HG02759 (cell line): ENCODE data around the gene TMA16.
"Not testable (repeated sequence)": the region's sequence is repeated elsewhere in the genome, so short reads cannot be mapped to it uniquely, and the experiment has no call there.

Source experiments
- ATAC-seq: cut with Tn5 transposase; IDR thresholded peaks from one replicate; pipeline ENCODE4 v1.9.1; 2021; ENCODE audit warnings: mild to moderate bottlenecking, moderate library complexity; ENCODE audit not compliant: unreplicated experiment

The TMA16 gene

GRCh38 chr4:163494360-163495241 lies at the start of gene TMA16:
Gene TMA16 (plus strand): TSS chr4:163494690. CDS start chr4:163494802, 112 bp downstream.
- peak; percentile 91 for ATAC-seq

DNA sequence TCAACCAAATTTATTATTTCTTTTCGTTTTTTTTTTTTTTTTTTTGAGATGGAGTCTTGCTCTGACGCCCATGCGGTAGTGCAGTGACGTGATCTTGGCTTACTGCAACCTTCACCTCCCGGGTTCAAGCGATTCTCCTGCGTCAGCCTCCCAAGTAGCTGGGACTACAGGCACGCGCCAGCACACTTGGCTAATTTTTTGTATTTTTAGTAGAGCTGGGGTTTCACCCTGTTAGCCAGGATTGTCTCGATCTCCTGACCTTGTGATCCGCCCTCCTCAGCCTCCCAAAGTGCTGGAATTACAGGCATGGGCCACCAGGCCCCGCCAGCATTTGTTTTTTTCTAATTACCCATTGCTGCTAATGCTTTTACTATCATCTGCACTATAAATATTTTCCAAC lies 47.5 kb upstream of the TMA16 start:
- ATAC-seq = not testable (repeated sequence)

- no peak for ATAC-seq
Observed at GRCh38 chr4:163447481-163447880, 47.0 kb upstream of the TMA16 start.

GRCh38 chr4:163448540-163449203 lies 45.8 kb upstream of the TMA16 start:
- no peak for ATAC-seq

DNA sequence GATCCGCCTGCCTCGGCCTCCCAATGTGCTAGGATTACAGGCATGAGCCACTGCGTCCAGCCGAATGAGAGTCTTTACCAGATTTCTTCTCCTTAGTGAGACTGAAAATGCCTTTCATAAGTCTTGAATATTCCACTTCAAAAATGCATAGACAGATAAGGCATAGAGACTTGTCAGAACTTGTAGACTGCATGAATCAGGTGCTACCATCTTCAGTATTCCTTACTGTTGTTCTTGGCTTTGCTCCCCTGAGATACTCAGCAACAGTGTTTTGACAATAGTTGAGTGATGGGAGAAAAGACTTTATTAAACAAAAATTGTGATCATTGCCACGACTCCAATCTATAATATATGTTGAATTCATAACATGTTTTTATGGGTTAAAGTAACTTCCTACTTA lies 31.9 kb upstream of the TMA16 start:
- ATAC-seq = no peak

DNA sequence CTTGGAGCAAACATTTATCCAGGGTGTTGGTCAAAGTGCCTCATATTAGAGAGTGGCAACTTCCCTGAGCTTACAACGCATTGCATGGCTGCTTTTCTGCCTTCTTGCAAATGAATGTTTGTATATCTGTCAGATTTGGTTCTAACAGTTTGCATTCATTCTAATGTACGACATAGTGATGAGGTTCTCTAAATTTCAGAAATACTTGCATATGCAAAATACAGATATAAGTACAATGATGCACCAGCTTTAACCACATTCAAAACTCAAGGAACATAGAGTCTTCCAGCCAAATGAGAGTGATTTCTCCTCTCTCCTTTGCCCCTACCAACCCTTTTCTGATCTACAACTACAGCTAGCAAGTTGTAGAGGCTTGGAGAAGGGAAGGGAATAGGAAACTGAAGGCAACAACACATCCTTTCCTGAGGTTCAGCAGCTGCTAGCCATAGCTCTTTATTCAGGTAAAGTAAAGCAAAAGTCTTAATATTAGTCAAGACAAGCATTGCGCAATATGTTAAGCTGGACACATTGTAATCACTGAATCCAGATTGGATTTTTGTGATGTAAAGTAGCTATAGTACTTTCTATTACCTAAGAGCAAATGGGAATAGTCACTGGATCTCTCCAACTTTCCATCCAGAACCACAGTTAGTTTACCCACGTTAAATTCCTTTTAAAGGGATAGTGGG lies 27.3 kb upstream of the TMA16 start:
- no peak for ATAC-seq

DNA sequence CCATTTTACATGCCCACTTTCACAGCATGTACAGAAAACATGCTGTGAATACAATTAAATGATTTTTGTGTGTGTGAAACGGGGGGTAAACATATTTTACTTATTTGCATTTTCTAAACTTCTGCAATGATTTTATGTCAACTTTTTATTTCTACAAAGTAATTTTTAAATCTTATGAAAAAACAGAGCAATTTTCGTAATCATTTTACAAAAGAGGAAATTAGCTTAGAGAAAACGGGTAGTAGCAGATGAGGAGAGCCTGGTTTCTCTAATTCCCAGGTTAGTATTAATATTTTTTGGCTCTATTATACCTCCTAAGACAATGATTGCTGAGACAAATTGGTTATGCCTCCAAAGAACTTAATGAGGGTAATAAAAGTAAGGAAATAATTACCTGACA lies 24.1 kb upstream of the TMA16 start:
- ATAC-seq = no peak

GRCh38 chr4:163473130-163473529 lies 21.4 kb upstream of the TMA16 start:
- ATAC-seq = no peak

GRCh38 chr4:163473576-163473975 lies 20.9 kb upstream of the TMA16 start, which contains the start of gene TKTL2:
Gene TKTL2 (minus strand): TSS chr4:163473754. CDS start chr4:163473734, 20 bp downstream.
- ATAC-seq = no peak

DNA sequence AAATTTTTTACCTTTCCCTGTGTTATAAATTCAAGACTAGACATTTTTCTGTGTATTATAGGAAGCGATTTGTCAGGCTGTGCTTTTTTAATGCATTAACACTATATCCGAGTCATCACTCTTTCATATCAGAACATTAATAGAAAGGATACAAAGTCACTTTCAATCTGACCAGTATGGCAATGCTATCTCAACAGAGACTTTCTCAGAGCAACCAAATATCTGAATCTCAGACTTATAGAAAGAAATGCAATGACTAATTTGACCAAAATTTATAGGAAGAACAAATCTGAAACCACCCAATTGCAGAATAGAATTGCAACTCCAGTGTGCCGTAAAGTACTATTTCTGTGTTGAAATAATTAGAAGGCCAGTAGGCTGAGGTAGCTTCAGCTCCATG lies 20.5 kb upstream of the TMA16 start:
- no peak for ATAC-seq

DNA sequence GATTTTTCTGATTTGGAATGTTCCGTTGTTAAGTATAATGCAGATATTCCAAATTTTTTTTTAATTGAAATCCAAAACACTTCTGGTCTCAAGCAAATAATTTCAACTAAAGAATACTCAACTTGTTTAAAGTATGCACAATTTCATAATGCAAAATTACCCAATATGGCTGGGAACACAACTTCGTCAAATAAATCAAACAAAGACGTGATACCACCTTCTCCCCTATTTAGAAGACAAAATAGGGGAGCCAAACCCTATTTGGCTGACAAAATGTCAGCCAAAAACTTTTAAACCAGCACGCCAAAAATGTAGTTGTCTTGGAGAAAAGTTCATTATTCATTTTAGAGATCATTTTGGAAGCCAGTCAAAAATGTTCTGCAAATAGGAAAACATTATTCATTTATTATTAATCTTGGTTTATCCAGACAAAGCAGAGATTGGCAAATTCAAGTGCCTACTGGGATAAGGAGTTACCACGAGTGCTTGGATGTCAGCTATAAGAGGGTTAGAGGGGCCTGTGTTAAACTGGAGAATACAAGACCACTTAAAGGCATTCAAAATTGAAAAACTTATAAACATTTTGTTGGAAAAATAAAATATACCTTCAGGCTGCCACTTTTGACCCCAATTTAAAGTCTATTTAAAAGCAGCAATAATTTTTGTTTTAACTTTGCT lies 17.6 kb upstream of the TMA16 start:
- ATAC-seq = no peak

GRCh38 chr4:163482190-163482589 lies 12.3 kb upstream of the TMA16 start:
- ATAC-seq = no peak

- ATAC-seq = peak; percentile 55
Observed at GRCh38 chr4:163484906-163485305, 9.6 kb upstream of the TMA16 start.

- ATAC-seq = no peak
Observed at GRCh38 chr4:163485589-163485988, 8.9 kb upstream of the TMA16 start.

DNA sequence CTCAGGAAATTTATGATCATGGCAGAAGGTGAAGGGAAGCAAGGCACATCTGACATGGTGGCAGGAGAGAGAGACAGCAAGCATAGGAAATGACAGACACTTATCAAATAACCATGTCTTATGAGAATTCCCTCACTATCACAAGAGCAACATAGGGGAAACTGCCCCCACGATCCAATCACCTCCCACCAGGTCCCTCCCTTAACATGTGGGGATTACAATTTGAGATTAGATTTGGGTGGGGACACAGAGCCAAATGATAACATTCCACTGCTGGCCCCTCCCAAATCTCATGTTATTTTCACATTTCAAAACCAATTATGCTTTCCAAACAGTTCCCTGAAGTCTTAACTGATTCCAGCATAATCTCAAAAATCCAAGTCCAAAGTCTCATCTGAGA lies 8.2 kb upstream of the TMA16 start:
- no peak for ATAC-seq

- no peak for ATAC-seq
Observed at GRCh38 chr4:163489929-163490328, 4.6 kb upstream of the TMA16 start.

GRCh38 chr4:163492951-163493504 lies 1.5 kb upstream of the TMA16 start:
- ATAC-seq = no peak

DNA sequence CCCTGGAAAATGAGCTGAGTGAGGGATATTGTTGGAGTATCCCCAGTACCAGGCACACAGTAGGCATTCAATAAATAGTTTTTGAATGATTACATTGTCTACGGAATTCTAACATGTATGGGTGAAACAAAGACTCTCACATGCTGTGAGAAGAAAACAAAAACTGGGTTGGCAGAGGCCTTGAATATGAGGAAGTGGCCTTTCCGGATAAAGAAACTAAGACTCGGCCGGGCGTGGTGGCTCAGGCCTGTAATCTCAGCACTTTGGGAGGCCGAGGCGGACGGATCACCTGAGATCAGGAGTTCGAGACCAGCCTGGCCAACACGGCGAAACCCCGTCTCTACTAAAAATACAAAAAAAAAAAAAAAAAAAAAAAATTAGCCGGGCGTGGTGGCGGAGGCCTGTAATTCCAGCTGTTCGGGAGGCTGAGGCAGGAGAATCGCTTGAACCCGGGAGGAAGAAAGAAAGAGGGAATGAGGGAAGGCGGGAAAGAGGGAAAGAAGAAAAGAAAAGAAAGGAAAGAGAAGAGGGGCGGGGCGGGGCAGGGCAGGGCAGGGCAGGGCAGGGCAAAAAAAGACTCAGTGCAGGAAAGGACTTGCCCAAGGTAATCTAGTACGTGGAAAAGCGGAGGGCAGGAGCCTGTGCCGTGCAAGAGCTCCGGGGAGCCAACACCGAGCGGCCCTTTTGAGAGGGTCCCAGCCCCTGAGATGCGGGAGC lies 689 bp upstream of the TMA16 start:
- ATAC-seq = no peak

- peak; percentile 22 for ATAC-seq
Observed at GRCh38 chr4:163495900-163496299, 1.4 kb downstream of the TMA16 start.

- no peak for ATAC-seq
Observed at GRCh38 chr4:163500586-163500985, 6.1 kb downstream of the TMA16 start.
